Ecto neural progenitor cell (in vitro differentiated cells): Measurements from ENCODE around the gene PLB1.

ENCODE experiments used
- DNase-seq: peaks from one replicate; pipeline ENCODE4 v3.0.0-alpha.2; 2018; ENCODE audit warnings: low spot score

The PLB1 gene

DNA sequence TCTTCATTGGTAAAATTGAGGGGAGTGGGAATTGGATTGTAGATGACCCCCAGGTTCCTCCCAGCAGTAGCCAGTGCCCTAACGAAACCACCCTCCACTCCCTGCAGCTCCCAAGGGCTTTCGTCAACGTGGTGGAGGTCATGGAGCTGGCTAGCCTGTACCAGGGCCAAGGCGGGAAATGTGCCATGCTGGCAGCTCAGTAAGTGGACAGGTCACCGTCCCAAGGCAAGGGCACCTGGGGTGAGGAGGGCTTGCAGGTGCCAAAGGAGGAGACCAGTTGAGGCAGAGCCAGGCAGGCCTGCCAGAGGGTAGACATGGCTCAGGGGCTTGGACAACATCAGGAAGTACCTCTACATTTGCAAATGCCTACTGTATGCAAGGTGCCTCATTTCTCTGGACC lies 133.1 kb downstream of the PLB1 start:
- DNase-seq = no peak

DNA sequence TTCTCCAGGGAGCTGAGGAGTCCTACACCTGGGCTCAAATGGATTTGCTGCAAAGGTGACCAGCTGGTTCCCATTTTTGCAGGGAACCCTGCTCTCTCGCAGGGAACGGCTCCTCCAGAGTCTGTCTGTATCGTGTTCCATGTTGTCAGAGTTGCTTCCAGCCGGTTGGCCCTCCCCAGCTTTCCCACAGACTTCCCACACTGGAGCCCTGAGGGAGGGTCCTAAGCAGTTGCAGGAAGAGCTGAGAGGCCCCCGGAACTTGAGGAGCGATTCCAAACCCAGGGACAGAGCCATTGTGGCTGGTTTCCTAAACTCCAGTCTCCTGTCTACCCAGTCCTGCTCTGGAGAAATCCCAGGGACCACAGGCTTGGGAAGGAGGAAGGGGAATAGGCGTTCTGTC lies 134.1 kb downstream of the PLB1 start:
- no peak for DNase-seq

DNA sequence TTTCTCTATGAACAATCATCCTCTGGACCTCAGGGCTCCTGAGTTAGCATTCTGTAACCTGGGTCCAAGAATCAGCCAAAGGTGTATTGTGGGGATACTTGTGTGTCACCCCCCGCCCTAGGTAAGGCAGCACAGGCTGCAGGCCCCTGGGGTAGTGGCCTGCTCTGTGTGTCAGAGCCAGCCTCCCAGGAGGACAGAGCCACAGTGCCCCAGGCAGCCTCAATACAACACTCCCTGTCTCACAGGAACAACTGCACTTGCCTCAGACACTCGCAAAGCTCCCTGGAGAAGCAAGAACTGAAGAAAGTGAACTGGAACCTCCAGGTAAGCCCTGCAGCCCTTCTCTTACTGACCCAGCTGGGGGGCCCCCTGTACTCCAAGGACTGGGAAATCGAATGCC lies 134.5 kb downstream of the PLB1 start:
- no peak for DNase-seq

DNA sequence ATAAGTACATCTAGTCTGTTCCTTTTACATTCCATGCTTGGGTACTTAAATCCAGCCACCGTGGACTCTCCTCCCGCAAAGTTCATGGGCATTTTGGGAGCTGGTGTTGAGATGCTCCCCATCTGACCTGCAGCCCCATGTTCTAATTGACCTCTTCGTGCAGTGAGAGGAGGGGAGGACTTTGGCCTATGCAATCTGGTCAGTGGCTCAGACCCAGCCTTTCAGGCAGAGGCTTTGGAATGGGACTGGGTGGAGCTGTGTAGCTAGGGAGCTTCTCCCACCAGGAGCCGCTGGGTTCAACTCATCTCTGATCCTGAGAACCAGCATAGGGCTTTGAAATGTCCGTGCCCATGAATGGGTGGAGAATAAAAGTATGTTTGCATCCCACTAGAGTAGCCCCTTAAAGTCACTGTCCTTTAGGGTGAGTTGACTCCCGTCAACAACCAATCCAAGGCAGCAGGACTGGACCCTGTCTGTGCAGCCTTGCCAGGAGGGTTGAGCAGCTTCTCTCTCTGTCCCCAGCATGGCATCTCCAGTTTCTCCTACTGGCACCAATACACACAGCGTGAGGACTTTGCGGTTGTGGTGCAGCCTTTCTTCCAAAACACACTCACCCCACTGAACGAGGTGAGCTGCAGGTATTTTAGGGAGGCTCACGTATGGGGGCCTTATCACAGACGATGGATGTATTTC lies 135.8 kb downstream of the PLB1 start:
- DNase-seq = no peak

DNA sequence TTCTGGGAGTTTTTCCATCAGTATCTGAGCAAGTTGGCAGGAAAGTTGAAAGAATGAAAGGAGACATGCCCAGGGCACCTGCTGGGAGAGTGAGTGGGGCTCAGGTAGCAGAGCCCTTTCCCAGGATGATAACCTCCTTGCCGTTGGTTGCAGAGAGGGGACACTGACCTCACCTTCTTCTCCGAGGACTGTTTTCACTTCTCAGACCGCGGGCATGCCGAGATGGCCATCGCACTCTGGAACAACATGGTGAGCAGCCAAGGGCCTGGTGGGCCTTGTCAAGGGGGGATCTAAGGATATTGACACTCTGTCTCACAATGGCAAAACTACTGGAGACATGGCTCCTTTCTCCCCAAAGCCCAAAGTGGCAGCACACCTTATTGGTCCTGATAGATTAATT lies 136.9 kb downstream of the PLB1 start:
- DNase-seq = no peak

DNA sequence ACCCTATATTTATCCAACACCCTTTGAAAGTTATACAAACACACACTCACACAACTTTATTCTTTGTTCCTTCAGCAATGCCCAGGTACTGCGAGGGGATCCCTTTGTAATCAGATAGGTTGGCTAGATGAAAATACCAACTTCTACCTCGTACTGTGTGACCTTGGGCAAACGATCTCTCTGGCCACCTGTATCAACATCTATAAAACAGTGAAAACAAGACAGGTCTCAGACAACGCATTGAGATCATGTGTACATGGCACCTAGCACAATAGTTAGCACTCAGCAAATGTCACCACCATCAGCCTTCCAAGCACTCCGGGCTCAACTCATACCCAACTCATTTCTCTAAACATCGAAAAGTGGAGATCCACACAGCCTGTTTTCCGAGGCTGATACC lies 137.3 kb downstream of the PLB1 start:
- DNase-seq = no peak

DNA sequence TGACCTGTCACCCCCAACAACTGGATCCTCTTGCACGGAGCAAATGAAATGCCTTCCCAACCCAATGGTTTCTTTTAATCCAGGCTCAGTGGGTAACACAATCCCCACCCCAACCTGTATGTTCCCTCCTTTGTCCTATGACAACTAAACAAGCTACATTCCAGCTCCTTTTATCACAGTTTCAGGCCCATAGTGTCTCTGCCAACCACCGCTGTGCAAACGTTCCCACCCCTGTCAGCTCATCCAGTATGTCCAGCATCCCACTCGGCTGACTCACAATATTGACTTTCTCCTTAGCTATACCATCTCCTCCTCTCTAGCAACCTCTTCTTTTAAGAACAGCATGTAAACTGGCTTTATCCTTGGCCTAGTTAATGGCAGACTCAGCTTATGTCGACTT lies 137.9 kb downstream of the PLB1 start:
- no peak for DNase-seq

DNA sequence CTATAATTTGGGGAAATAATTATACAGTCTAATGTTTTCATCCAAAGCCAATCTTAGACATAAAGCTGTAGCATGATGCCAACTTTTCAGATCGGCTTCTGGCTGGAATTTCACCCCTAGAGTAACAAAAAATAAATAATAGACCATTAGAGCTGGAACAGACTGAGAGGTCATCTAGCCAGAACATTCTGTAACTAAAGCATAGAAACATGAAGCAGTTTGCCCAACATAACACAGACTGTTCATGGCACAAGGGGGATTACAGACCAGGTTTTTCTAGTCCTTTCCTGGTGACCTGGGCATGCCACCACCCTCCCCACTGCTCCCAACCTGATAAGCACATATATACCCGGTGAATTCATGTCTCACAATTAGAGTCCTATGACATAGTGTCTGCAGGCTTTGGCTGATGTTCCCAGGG lies 139.3 kb downstream of the PLB1 start:
- no peak for DNase-seq

DNA sequence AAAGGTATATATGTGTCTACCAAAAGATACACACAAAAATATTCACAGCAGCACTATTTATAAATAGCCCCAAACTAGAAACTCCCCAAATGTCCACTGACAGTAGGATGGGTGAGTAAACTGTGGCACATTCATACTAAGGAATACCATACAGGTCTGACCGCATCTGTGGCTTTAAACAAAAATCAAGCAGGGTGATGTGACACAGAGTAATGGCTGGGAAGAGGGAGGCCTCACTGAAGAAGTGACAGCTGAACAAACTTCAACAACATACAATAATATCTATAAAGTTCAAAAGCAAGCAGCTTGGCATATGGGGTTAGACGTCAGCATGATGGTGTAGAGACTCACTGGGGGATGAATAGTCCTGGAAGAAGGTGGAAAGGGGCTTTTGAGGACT lies 140.6 kb downstream of the PLB1 start:
- DNase-seq = no peak

DNA sequence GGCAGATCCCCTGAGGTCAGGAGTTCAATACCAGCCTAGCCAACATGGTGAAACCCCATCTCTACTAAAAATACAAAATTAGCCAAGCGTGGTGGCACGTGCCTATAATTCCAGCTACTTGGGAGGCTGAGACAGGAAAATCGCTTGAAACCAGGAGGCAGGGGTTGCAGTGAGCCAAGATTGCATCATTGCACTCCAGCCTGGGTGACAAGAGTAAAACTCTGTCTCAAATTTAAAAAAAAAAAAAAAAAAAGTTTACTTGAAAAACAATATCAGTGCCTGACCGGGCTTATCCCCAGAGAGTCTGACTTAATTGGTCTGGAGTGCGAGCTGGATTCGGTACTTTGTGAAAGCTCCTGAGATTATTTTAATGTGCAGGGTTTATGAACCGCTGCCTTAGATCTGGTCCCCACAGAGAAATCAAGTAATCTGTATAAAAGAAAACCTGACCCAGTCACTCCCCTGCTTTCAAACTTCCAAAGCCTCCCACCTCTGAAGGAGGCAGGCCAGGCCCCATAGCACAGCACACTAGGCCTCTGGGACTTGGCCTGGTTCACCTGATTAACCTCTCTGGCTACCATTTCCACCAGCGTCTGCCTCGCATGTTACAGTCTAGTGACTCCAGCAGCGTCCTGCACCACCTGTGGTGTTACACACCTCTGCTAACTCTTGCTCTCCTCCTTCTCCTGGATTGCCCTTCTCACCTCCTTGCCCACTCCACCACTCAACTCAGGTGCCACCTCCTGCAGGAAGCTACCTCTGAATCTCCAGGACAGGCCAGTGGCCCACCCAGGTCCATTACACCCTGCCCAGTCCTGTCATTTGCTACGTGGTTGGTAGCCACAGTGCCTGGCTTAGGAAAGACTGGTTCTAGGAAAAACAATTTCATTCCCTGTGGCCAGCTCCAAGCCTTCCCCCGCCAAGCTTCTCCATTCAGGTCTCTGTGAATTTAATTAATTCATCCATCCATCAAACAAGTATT lies 141.5 kb downstream of the PLB1 start:
- no peak for DNase-seq

DNA sequence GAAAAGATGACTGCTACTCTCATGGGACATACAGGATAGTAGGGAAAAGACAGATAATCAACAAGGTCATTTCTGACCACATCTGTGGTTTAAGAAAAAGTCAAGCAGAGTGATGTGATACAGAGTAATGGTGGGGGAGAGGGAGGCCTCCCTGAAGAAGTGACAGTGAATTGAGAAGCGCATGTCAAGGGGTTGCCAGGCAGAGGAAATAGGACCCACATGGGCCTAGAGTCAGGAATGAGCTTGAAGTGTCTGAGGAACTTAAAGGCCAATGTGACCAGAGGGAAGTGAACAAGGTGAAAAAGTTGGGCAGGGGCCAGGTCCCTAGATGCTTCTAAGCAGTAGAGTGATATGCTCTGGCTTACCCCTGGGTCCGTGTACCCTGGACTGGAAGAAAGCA lies 142.2 kb downstream of the PLB1 start:
- DNase-seq = no peak

DNA sequence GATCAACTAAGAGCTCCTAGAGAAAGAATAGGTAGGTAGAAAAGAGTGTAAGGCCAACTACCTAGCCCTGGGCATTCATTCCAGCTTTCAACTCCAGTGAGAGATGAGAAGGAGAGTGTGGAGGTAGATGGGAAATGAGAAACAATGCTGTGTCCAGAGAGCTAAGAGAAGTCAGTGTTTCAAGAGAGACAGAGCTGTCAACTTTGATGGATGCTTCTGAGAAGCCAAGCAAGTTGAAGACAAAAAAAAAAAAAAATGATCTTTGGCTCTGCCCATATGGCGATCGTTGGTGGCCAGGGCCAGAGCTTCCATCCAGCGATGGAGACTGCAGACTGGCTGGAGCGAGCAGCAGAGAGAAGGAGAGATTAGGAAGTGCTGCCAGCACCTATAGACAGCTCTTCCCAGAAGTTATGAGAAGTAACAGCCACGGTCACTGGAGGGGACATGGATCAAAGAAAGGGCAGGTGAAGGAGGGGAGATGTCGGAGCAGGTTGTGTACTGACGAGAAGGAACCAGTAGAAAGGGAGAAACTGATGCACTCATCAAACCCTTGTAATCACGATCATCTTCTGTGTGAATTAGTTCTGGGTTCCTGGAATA lies 143.3 kb downstream of the PLB1 start:
- no peak for DNase-seq

DNA sequence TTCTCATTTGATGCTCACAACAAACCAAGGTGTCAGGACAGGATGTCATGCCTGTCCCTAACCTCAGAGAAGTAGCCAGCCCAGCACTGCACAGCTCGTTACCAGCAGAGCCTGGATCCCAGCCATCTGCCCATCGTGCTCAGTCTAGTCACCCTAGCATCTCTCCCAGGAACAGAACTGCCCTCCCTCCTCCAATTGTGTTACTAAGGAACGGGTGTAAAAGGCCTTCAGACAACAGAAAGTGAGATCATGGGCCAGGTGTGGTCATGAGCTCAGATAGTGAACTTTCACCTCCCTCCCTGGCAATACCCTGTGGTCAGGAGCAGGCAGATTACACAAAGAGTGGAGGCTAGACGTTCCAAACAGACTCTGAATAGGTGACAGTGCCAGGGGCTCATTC lies 144.0 kb downstream of the PLB1 start:
- DNase-seq = no peak

DNA sequence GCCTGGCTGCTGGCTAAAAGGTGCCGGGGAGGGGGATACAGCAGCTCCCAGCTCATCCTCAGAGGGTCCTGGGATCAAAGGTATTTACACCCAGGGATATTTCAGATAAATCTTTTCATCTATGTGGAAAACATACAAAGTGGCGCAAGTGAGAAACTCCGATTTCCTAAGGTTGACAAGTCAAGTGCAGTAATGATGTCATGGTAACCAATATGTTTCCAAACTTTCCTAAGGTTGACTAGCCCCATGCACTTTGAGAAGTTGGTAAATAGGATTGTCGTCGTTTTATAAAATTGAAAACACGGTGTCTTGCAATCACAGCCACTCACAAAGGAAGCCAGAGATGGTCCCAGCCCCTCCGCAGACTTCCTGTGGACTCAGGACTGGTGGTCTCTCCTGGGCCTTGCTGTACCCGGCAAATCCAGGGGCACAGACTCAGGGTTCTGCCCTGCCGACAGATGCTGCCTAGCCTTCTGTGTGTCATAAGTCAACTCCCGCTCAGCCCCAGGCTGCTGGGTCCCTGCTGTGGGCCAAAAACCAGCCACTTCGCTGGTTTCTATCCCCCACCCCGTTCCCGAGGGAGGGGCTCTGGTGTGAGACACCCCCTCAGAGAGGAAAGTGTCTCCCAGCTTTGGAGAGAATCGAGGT lies 144.5 kb downstream of the PLB1 start:
- DNase-seq = no peak

DNA sequence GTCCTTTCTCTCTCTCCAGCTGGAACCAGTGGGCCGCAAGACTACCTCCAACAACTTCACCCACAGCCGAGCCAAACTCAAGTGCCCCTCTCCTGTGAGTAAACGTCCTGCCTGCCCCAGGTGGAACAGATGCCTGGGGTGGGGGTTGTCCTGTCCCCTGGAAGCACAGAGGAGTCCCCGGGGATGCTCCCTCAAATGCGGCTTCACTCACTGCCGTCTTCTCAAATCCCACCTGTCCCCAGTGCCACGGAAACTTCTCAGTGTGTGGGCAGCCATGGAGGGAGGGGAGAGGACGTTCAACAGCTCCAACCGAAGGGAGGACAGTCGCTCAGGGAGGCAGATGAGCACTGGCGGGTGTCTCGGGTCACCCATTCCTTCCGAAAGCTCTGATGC lies 145.0 kb downstream of the PLB1 start:
- no peak for DNase-seq

DNA sequence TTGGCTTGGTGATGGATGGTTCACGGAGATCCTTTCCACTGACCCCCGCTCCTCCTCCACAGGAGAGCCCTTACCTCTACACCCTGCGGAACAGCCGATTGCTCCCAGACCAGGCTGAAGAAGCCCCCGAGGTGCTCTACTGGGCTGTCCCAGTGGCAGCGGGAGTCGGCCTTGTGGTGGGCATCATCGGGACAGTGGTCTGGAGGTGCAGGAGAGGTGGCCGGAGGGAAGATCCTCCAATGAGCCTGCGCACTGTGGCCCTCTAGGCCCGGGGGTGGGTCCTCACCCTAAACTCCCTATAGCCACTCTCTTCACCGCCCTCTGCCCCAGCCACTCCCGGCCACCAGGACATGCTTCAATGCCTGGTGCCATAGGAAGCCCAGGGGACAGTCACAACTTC lies 146.9 kb downstream of the PLB1 start:
- DNase-seq = no peak

DNA sequence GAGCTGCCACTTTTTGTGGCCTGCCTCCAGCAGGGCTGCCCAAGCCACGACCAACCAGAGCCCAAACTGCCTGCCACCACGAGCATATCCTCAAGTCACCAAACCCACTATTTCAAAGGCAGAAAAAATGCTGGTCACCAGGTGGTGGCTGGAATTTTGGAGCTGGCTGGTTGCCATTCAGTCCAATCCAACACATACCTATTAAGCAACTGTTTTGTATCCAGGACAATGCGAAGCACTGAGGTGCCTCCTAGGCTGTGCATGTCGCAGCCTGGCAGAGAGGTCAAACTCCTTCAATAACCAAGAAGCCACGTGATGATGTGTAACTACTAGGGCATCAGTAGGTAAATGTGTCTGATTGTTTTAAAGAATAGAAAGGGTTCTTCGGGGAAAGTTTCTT lies 147.5 kb downstream of the PLB1 start:
- DNase-seq = no peak

DNA sequence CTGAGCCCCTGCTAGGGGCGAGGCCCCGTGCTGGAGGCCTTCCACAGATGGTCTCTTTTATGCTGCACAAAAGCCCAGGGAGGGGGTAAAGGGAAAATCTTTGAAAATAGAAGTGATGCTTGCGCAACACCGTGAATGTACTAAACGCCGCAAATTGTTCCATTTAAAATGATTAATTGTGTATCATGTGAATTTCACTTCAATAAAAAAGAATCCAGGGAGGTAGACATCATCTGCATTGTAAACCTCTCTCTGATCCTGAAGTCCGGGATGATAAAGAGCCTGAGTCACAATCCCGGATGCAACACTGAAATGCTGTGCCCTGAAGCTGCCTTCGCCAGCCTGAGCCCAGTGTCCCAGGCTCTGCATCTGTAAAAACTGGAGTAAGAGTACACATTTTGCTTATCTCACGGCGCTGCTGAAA lies 148.1 kb downstream of the PLB1 start:
- DNase-seq = no peak

DNA sequence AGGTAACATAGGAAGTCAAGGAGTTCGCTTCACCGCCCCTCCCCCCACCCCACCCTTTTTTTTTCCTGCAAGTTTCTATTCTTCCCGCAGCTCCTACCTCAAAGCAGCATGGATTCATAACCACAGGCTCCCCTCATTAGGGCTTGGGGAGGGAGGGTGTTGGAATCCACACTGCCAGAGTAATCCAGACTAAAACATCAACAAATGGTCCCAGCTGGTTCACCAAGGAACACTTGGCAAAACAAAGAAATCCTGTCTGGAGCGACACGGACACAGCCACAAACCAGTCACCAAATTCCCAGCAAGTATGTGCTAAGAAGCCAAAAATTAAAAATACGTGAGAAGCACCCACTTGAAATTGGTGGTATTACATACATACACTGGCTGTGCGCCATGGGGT lies 148.9 kb downstream of the PLB1 start:
- DNase-seq = no peak

DNA sequence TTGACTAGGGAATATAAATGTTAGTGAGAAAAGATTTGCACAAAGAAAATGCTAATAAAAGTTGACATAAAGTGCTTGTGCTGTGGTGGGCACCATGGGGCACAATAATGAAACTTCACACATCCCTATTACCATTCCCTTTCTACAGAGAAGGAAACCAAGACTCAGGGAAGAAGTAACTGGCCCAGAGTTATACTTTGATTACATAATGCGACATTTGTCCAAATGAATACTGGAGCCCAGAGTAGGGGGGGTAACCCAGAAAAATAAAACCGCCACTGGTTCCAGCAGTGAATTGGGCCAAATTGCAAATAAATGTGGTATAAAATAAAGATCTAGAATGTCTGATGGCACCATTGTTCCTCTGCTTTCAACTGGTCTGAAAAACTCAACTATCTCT lies 149.7 kb downstream of the PLB1 start:
- no peak for DNase-seq

DNA sequence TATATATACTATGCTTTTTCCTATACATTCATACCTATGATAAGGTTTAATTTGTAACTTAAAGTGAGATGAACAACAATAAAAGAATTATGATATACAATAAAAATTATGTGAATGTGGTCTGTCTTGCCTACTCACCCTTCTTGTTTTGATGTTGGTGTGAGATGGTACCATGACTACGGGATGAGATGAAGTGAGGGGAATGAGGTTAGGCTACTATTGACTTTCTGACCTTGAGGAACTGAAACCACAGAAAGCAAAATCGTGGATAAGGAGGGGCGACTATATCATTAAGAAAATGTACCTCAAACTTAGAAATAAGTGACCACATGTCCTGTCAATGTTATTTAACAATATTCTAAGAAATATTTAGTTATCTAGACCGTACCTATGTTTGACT lies 151.8 kb downstream of the PLB1 start:
- no peak for DNase-seq

DNA sequence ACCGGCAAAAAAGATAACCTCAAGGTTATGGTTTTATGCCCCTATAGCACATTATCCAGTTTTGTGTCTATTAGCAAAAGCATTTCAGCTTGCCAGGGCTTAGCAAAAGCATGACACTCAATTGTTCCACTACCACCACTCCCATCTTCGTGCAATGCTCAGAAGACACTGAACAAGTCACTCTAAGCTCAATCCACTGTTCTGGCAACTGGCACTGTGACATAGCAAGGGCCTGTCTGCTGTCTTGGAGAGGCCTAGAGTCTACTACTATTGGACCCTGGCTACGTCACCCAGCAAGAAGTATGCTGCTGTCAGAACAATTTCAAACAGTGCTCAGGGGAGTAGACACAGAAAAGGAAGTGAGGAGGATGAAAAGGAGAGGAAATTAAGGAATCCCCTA lies 152.3 kb downstream of the PLB1 start:
- no peak for DNase-seq
